ENCODE measurements around the gene SLC25A28.
"Not testable (repeated sequence)": the region's sequence is repeated elsewhere in the genome, so short reads cannot be mapped to it uniquely, and the experiment has no call there.

Gene SLC25A28

DNA sequence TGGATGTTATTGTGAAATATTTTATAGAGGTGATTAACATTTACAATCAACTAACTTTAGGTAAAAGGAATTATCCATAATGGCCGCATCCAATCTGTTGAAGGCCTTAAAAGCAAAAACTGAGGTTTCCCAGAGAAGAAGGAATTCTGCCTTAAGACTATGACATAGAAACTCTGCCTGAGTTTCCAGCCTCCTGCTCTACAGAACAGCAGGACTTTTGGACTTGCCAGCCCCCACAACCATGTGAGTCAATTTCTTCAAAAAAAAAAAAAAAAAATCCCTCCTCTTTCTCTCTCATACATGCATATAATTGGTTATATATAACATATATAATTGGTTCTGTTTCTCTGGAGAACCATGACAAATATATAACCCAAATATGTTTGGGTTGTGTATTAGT, 15.4 kb downstream of the SLC25A28 start:
- ATAC-seq (ENCODE audit: low read depth) = no peak
- DNase-seq (ENCODE audit: low spot score) = no peak
- H3K27me3 ChIP-seq (ENCODE audit: insufficient read depth, poor library complexity, severe bottlenecking) = no peaks in the 10 kb centered on the region
- peaks cover 1% of the 10 kb centered on the region; the same call in 1 of the 2 replicates for H3K36me3 ChIP-seq (ENCODE audit: low read depth)
- no peak overlapping the region for H3K4me3 ChIP-seq (ENCODE audit: severe bottlenecking)
- no peaks in the 10 kb centered on the region for H3K4me1 ChIP-seq (ENCODE audit: insufficient read depth, poor library complexity, severe bottlenecking)
- TF ChIP-seq, protein P1, sequence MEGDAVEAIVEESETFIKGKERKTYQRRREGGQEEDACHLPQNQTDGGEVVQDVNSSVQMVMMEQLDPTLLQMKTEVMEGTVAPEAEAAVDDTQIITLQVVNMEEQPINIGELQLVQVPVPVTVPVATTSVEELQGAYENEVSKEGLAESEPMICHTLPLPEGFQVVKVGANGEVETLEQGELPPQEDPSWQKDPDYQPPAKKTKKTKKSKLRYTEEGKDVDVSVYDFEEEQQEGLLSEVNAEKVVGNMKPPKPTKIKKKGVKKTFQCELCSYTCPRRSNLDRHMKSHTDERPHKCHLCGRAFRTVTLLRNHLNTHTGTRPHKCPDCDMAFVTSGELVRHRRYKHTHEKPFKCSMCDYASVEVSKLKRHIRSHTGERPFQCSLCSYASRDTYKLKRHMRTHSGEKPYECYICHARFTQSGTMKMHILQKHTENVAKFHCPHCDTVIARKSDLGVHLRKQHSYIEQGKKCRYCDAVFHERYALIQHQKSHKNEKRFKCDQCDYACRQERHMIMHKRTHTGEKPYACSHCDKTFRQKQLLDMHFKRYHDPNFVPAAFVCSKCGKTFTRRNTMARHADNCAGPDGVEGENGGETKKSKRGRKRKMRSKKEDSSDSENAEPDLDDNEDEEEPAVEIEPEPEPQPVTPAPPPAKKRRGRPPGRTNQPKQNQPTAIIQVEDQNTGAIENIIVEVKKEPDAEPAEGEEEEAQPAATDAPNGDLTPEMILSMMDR (IDR thresholded peaks at IDR 0.05; ENCODE audit: poor library complexity, severe bottlenecking) = no peak
- H3K9me3 ChIP-seq (ENCODE audit: severe bottlenecking) = no peaks in the 10 kb centered on the region
- H3K27ac ChIP-seq (ENCODE audit: poor library complexity, severe bottlenecking) = no peak overlapping the region

DNA sequence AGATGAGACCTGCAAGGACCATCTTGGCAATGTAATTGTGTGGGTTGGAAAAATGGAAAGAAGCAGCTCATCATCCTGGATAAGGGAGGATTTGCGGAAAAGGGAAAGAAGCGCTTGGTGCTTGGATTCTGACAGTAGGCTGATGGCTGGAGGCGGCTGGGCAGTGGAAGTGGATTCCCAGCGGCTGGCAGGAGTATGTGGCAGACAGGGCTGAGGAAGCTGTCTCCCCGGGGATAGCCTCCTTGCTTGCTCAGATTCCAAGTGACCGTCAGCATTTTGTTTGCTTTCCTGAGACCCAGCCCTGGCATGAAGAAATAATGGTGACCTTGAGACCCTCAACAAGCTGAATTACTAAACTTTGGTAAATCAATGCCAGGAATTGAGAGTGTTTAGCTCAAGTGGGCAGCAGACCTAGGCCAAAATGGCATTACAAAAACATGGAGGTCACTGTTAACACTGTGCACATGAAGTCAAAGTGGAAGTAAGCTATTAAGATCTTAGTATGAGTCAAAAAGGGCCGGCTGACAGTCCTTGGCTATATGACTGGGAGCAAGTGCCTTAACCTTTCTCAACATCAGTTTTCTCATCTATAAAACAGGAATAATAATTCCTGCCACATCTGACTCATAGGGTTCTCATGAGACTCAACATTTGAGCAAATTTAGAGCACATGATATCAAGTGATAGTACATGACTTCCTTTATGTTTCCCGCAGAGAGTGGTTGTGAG, 21.3 kb downstream of the SLC25A28 start:
- no peaks in the 10 kb centered on the region for H3K9me3 ChIP-seq (ENCODE audit: severe bottlenecking)
- TF ChIP-seq, protein P1 (IDR thresholded peaks at IDR 0.05; ENCODE audit: poor library complexity, severe bottlenecking) = no peak

DNA sequence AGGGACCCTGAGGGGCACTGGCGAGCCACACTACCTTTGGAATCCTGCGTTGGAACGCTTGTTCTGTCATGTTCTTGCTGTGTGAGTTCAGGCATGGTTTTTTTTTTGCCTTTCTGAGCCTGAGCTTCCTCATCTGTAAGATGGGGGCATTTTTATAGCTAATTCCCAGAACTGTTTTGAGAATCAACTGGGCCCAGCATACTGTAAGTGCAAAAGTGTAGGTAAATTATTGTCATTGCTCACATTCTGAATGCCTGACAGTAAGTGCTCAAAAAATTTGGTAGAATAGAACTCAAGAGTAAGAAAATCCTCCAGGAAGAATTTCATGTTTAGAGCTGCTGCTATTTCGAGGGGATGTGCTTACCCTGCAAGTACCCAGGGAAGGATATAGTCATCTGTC, 22.2 kb downstream of the SLC25A28 start:
- DNase-seq (ENCODE audit: low spot score) (no peak), ATAC-seq (ENCODE audit: low read depth) (no peak)
- Histone ChIP-seq H3K36me3 (ENCODE audit: low read depth) (no peaks in the 10 kb centered on the region), H3K4me3 (ENCODE audit: severe bottlenecking) (no peak overlapping the region), H3K27ac (ENCODE audit: poor library complexity, severe bottlenecking) (no peak overlapping the region), H3K4me1 (ENCODE audit: insufficient read depth, poor library complexity, severe bottlenecking) (no peaks in the 10 kb centered on the region), H3K27me3 (ENCODE audit: insufficient read depth, poor library complexity, severe bottlenecking) (no peaks in the 10 kb centered on the region), H3K9me3 (ENCODE audit: severe bottlenecking) (no peaks in the 10 kb centered on the region)
- TF ChIP-seq, protein P1 (IDR thresholded peaks at IDR 0.05; ENCODE audit: poor library complexity, severe bottlenecking) = no peak

More for the DNA sequence above, 21.3 kb downstream of the SLC25A28 start:
- ATAC-seq (ENCODE audit: low read depth) (no peak; the same call in 2 of the 3 replicates), DNase-seq (ENCODE audit: low spot score) (no peak)
- Histone ChIP-seq H3K36me3 (ENCODE audit: low read depth) (no peaks in the 10 kb centered on the region), H3K4me3 (ENCODE audit: severe bottlenecking) (no peak overlapping the region), H3K27ac (ENCODE audit: poor library complexity, severe bottlenecking) (no peak overlapping the region), H3K27me3 (ENCODE audit: insufficient read depth, poor library complexity, severe bottlenecking) (no peaks in the 10 kb centered on the region), H3K4me1 (ENCODE audit: insufficient read depth, poor library complexity, severe bottlenecking) (no peaks in the 10 kb centered on the region)

DNA sequence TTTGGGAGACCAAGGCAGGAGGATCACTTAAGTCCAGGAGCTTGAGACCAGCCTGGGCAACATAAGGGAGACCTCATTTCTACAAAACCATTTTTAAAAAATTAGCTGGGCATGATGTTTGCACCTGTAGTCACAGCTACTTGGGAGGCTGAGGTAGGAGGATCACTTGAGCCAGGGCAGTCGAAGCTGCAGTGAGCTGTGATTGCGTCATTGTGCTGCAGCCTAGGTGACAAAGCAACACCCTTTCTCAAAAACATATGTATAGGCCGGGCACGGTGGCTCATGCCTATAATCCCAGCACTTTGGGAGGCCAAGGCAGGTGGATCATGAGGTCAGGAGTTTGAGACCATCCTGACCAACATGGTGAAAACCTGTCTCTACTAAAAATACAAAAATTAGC, 23.5 kb downstream of the SLC25A28 start:
- ATAC-seq (ENCODE audit: low read depth); H3K27ac ChIP-seq (ENCODE audit: poor library complexity, severe bottlenecking); H3K4me3 ChIP-seq (ENCODE audit: severe bottlenecking); DNase-seq (ENCODE audit: low spot score); H3K27me3 ChIP-seq (ENCODE audit: insufficient read depth, poor library complexity, severe bottlenecking); H3K4me1 ChIP-seq (ENCODE audit: insufficient read depth, poor library complexity, severe bottlenecking); H3K36me3 ChIP-seq (ENCODE audit: low read depth); H3K9me3 ChIP-seq (ENCODE audit: severe bottlenecking): not testable (repeated sequence)

DNA sequence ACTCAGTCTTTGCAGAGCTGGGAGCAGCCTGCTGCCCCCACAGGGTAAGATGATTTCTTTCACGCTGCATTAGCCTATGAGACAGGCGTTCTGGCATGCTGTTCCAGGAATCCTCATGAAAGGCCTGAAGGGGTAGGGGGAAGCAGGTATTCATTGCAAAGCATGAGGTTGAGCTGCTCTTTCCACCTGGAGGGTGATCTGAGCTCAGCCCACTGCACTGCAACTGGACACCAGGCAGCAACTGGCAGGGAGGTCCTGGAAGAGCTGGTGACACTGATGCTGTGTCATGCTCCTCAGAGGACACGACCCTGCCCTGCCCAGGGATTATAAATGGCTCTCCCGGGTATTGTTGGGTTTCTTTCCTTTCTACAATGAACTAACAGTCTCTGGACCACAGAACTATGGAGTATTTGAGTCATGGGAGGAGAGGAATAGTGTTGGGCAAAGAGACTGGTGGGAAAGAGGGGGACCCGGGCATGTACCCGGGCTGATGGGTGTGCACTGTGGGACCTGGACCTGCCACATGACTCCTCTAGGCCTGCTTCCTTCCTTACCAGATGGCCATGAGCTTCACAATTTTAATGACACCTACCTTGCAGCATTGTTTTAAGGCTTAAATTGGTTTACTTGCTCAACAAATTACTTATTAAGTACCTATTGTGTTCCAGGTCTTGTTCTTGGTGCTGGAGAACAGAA, 24.3 kb downstream of the SLC25A28 start:
- no peak overlapping the region for H3K4me3 ChIP-seq (ENCODE audit: severe bottlenecking)
- H3K36me3 ChIP-seq (ENCODE audit: low read depth) = no peaks in the 10 kb centered on the region
- no peak for ATAC-seq (ENCODE audit: low read depth)
- TF ChIP-seq, protein P1 (IDR thresholded peaks at IDR 0.05; ENCODE audit: poor library complexity, severe bottlenecking) = no peak
- no peak for DNase-seq (ENCODE audit: low spot score)
- no peaks in the 10 kb centered on the region for H3K27me3 ChIP-seq (ENCODE audit: insufficient read depth, poor library complexity, severe bottlenecking)
- H3K9me3 ChIP-seq (ENCODE audit: severe bottlenecking) = no peaks in the 10 kb centered on the region
- H3K27ac ChIP-seq (ENCODE audit: poor library complexity, severe bottlenecking) = no peak overlapping the region
- no peaks in the 10 kb centered on the region for H3K4me1 ChIP-seq (ENCODE audit: insufficient read depth, poor library complexity, severe bottlenecking)
